ENCODE data around the gene TRIM49B.
"Not testable (repeated sequence)": the region's sequence is repeated elsewhere in the genome, so short reads cannot be mapped to it uniquely, and the experiment has no call there.

The TRIM49B gene

GRCh38 chr11:49028523-49028922 is at the start of gene TRIM49B:
Gene TRIM49B (plus strand): TSS chr11:49028823. CDS start chr11:49031600, 2,777 bp downstream.
- ATAC-seq (ENCODE audit: low read depth); H3K4me1 Mint-ChIP-seq; H3K36me3 Mint-ChIP-seq; DNase-seq (ENCODE audit: low spot score in 2 of 2); H3K4me3 Mint-ChIP-seq; H3K27ac Mint-ChIP-seq; H3K27me3 Mint-ChIP-seq; H3K9me3 Mint-ChIP-seq: not testable (repeated sequence)

GRCh38 chr11:48983785-48984184 is 44.8 kb upstream of the TRIM49B start, which contains the start of gene TRIM51G:
Gene TRIM51G (minus strand): TSS chr11:48983885. CDS start chr11:48981695, 2,190 bp downstream.
- not testable (repeated sequence) for H3K27ac Mint-ChIP-seq; DNase-seq (ENCODE audit: low spot score in 2 of 2); H3K36me3 Mint-ChIP-seq; H3K4me1 Mint-ChIP-seq; ATAC-seq (ENCODE audit: low read depth); H3K4me3 Mint-ChIP-seq; H3K9me3 Mint-ChIP-seq; H3K27me3 Mint-ChIP-seq

- H3K27ac Mint-ChIP-seq; ATAC-seq (ENCODE audit: low read depth); H3K36me3 Mint-ChIP-seq; DNase-seq (ENCODE audit: low spot score in 2 of 2); H3K9me3 Mint-ChIP-seq; H3K4me1 Mint-ChIP-seq; H3K4me3 Mint-ChIP-seq; H3K27me3 Mint-ChIP-seq: not testable (repeated sequence)
Observed at GRCh38 chr11:49048229-49048628, 19.6 kb downstream of the TRIM49B start.

- H3K4me3 Mint-ChIP-seq; DNase-seq (ENCODE audit: low spot score in 2 of 2); H3K27me3 Mint-ChIP-seq; H3K36me3 Mint-ChIP-seq; H3K27ac Mint-ChIP-seq; H3K9me3 Mint-ChIP-seq; H3K4me1 Mint-ChIP-seq; ATAC-seq (ENCODE audit: low read depth): not testable (repeated sequence)
Observed at GRCh38 chr11:49049821-49050220, 21.2 kb downstream of the TRIM49B start.

- not testable (repeated sequence) for H3K27me3 Mint-ChIP-seq; H3K36me3 Mint-ChIP-seq; H3K27ac Mint-ChIP-seq; H3K9me3 Mint-ChIP-seq; ATAC-seq (ENCODE audit: low read depth); H3K4me1 Mint-ChIP-seq; H3K4me3 Mint-ChIP-seq; DNase-seq (ENCODE audit: low spot score in 2 of 2)
Observed at GRCh38 chr11:49059012-49059411, 30.4 kb downstream of the TRIM49B start, which contains the start of gene TRIM64C. Gene TRIM64C (minus strand): TSS chr11:49059112. CDS start chr11:49059112, 0 bp downstream.

GRCh38 chr11:49069897-49070296 is 41.3 kb downstream of the TRIM49B start:
- not testable (repeated sequence) for H3K36me3 Mint-ChIP-seq; DNase-seq (ENCODE audit: low spot score in 2 of 2); H3K27ac Mint-ChIP-seq; ATAC-seq (ENCODE audit: low read depth); H3K4me1 Mint-ChIP-seq; H3K4me3 Mint-ChIP-seq; H3K9me3 Mint-ChIP-seq; H3K27me3 Mint-ChIP-seq
